Natural killer cell (primary cell): ENCODE data around the gene PDGFRB. TPM values are rescaled to one million over a fixed set of nuclear protein-coding genes. Genes with fewer than 3 reads are reported as not detected.

Experiments
- ATAC-seq, 3 donors: fragments of 150-1000 bp in 2 of 3; fragments of 200-7000 bp in 1 of 3; cut with Tn5 transposase; 1 replicate in 1 of 3; 2 replicates in 2 of 3; pipeline ENCODE4 v1.10.0; 2021; ENCODE audit warnings: mild to moderate bottlenecking in 2 of 3, moderate library complexity in 2 of 3
- DNase-seq, 2 donors: peaks; one replicate each; pipeline versions ENCODE4 v3.0.0 to v3.0.0-alpha.2; 2013 to 2021; ENCODE audit warnings: mixed read lengths in 1 of 2
- H3K27ac ChIP-seq: one replicate; pipeline ENCODE4 v1.5.1; 2013; ENCODE audit warnings: mild to moderate bottlenecking, low read length
- H3K27me3 ChIP-seq: one replicate; pipeline ENCODE4 v1.6.1; 2013; ENCODE audit warnings: low read length; ENCODE audit not compliant: control insufficient read depth, insufficient read depth
- H3K36me3 ChIP-seq: one replicate; pipeline ENCODE4 v1.6.1; 2013; ENCODE audit warnings: low read length; ENCODE audit not compliant: control insufficient read depth, insufficient read depth
- H3K4me1 ChIP-seq: one replicate; pipeline ENCODE4 v1.6.1; 2013; ENCODE audit warnings: low read length; ENCODE audit not compliant: control insufficient read depth, insufficient read depth
- H3K4me3 ChIP-seq: one replicate; pipeline ENCODE4 v1.5.1; 2013; ENCODE audit warnings: low read length
- H3K9me3 ChIP-seq: one replicate; pipeline ENCODE4 v1.6.1; 2013; ENCODE audit warnings: low read length; ENCODE audit not compliant: control insufficient read depth, insufficient read depth
- H3K27ac Mint-ChIP-seq, 2 donors: one replicate each; pipeline ENCODE4 v1.8.0; 2022; ENCODE audit warnings: mild to moderate bottlenecking in 2 of 2, mixed read lengths in 2 of 2, moderate library complexity in 1 of 2
- H3K27me3 Mint-ChIP-seq, 2 donors: one replicate each; pipeline ENCODE4 v1.8.0; 2022; ENCODE audit warnings: low read depth in 2 of 2, mixed read lengths in 2 of 2
- H3K36me3 Mint-ChIP-seq: one replicate; pipeline ENCODE4 v1.8.0; 2022; ENCODE audit warnings: mixed read lengths
- H3K4me1 Mint-ChIP-seq, 2 donors: one replicate each; pipeline ENCODE4 v1.8.0; 2022; ENCODE audit warnings: mixed read lengths in 2 of 2
- H3K4me3 Mint-ChIP-seq: one replicate; pipeline ENCODE4 v1.8.0; 2022; ENCODE audit warnings: mild to moderate bottlenecking, moderate library complexity, mixed read lengths
- H3K9me3 Mint-ChIP-seq, 2 donors: one replicate each; pipeline ENCODE4 v1.8.0; 2022; ENCODE audit warnings: mixed read lengths in 2 of 2
- WGBS: methylation state at CpG from one replicate; pipeline ENCODE4 v1.1.7; 2013; ENCODE audit warnings: missing lambda C conversion rate; ENCODE audit not compliant: insufficient coverage; 5-methylcytosine and 5-hydroxymethylcytosine counted together
- intact Hi-C: fragments of 100-400 bp; cut with micrococcal nuclease; formaldehyde crosslinking; loops from one replicate; pipeline ENCODE4 v1.14.2; 2022
- total RNA-seq, 4 donors: library from RNA; stranded (reverse); fragments of 120-200 nt in 1 of 4; gene quantifications; one replicate each; pipeline versions ENCODE4 v1.2.3 to v1.2.4, GENCODE V29; 2013 to 2022
- TF ChIP-seq, protein P1 (sequence below): fragments of 200-600 bp; IDR thresholded peaks from one replicate; pipeline ENCODE4 v1.8.0; 2022; ENCODE audit warnings: antibody characterized with exemption

PDGFRB gene
- 10 to 100 TPM; 44.8 to 93.1 (median 61.6) TPM for total RNA-seq
- total RNA-seq (2013) = 15.1 TPM

DNA sequence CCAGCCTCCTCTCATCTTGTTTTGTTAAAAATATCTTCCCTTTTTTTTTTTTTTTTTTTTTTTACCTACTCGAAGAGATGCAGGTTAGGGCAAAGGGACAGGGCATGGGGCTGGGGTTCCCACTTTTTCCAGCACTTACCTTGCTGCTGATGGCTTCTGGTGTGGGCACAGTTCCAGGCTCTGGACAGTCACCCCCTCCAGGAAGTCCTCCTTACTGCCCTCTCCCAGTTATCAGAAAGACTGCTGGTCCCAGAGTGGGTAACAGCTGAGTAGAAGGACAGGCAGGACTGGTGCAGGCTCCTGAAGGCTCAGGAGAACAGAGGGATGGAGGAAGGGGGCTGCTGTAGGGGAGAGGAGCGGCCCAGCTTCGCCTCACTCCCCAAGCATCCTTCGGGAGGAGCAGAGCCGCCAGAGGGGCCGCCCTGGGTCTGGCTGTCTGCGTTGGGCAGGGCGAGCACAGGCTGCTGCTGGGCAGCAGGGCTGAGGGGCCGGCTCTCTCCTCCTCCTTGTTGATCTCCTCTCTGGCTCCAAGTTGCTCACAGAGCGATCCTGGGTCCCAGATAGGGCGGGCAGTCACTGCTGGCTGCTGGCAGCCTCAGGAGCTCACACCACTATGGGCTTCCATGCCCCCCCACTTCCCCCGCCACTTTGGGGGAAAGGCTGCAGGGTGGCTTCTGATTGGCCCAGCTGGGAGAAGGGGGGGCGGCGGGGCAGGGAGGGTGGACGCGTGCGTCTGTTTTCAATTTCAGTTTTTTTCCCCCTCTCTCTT, at the start of gene PDGFRB:
PDGFRB (minus strand) TSS at position 588 of the 769 bp plus-strand sequence. CDS start 18,798 bp downstream, outside the sequence.
- Mint-ChIP-seq H3K27me3 (peaks cover 0 to 9% of the 10 kb centered on the region in 2 donors), H3K27ac (peak within 1 kb of the TSS; percentile 76 to 93), H3K9me3 (no peaks in the 10 kb centered on the region), H3K36me3 (no peaks in the 10 kb centered on the region), H3K4me3 (peak within 1 kb of the TSS; percentile 98), H3K4me1 (peaks cover 30 to 44% of the 10 kb centered on the region in 2 donors)
- intact Hi-C loops = no loop called here
- WGBS = 6% methylated on average over 11 of the region's 17 CpGs
- TF ChIP-seq, protein P1, sequence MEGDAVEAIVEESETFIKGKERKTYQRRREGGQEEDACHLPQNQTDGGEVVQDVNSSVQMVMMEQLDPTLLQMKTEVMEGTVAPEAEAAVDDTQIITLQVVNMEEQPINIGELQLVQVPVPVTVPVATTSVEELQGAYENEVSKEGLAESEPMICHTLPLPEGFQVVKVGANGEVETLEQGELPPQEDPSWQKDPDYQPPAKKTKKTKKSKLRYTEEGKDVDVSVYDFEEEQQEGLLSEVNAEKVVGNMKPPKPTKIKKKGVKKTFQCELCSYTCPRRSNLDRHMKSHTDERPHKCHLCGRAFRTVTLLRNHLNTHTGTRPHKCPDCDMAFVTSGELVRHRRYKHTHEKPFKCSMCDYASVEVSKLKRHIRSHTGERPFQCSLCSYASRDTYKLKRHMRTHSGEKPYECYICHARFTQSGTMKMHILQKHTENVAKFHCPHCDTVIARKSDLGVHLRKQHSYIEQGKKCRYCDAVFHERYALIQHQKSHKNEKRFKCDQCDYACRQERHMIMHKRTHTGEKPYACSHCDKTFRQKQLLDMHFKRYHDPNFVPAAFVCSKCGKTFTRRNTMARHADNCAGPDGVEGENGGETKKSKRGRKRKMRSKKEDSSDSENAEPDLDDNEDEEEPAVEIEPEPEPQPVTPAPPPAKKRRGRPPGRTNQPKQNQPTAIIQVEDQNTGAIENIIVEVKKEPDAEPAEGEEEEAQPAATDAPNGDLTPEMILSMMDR = no peak
- Histone ChIP-seq H3K4me1 (peaks cover 45% of the 10 kb centered on the region), H3K27me3 (no peaks in the 10 kb centered on the region), H3K9me3 (no peaks in the 10 kb centered on the region), H3K27ac (peak within 1 kb of the TSS; percentile 57), H3K36me3 (no peaks in the 10 kb centered on the region), H3K4me3 (peak within 1 kb of the TSS; percentile 56)
- ATAC-seq (peak; percentile 85 to 95 (median 94)), DNase-seq (peak; percentile 63 to 65)

DNA sequence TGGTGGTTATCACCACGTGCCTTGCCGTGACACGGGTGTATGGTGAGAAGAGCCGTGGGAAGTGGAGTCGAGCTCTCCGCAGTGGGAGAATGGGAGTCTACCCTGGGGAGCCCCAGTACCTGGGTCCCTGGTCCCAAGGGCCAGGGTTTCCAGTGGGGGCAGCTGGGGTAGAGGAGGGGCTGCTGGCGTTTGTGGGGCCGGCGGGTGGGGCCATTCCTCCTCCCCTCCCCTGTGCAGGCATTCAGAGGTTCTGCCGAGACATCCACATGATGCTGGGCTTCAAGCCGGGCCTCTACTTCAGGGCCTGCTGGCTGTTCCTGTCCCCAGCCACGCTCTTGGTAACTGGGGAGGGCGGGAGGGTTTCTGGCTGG, 48.9 kb upstream of the PDGFRB start:
- H3K4me3 ChIP-seq = no peak overlapping the region
- H3K27ac ChIP-seq = no peak overlapping the region
- no peaks in the 10 kb centered on the region for H3K36me3 ChIP-seq
- H3K27me3 ChIP-seq = peaks cover 13% of the 10 kb centered on the region
- no peak overlapping the region for H3K27ac Mint-ChIP-seq
- intact Hi-C loops = no loop called here
- peaks cover 18 to 20% of the 10 kb centered on the region in 2 donors for H3K4me1 Mint-ChIP-seq
- TF ChIP-seq, protein P1 = no peak
- H3K9me3 ChIP-seq = no peaks in the 10 kb centered on the region
- H3K27me3 Mint-ChIP-seq = peaks cover 19 to 35% of the 10 kb centered on the region in 2 donors
- H3K36me3 Mint-ChIP-seq = no peaks in the 10 kb centered on the region
- no peak overlapping the region for H3K4me3 Mint-ChIP-seq
- no peak for DNase-seq
- no peak for ATAC-seq
- peaks cover 15% of the 10 kb centered on the region for H3K4me1 ChIP-seq
- H3K9me3 Mint-ChIP-seq = no peaks in the 10 kb centered on the region
- WGBS = 95% methylated on average over 13 of the region's 13 CpGs

DNA sequence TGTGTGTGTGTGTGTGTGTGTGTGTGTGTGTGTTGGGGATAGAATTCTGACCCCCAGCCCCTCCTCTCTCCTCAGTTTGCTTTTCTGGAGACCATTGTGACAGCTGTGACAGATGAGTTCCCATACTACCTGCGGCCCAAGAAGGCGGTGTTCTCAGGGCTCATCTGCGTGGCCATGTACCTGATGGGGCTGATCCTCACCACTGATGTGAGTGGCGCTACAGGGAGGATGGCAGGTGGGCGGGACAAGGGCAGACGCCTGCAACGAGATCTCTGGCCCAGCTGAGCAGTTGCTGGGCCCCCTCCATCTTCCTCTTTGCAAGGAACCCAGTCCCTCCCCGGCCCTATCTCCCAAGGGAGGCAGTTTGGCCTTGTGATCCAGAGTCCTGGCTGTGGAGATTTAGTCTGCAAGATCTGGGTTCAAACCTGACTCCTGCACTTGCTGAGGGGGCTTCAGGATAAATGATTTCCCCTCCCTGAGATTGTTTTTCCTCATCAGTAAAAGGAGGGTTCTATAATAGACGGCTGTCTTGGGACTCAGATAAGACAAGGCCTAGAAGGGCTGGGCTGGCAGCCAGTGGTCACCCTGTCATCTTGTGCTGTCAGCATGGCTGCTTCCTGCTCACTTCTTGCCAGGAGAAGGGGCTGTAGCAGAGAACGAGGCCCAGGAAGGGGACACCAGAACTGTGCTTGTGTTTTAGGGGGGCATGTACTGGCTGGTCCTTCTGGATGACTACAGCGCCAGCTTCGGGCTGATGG, 48.4 kb upstream of the PDGFRB start:
- ATAC-seq (no peak), DNase-seq (no peak)
- Mint-ChIP-seq H3K27me3 (peaks cover 19 to 41% of the 10 kb centered on the region in 2 donors), H3K27ac (no peak overlapping the region), H3K9me3 (no peaks in the 10 kb centered on the region), H3K36me3 (no peaks in the 10 kb centered on the region), H3K4me1 (peaks cover 12 to 14% of the 10 kb centered on the region in 2 donors), H3K4me3 (no peak overlapping the region)
- TF ChIP-seq, protein P1 = no peak
- Histone ChIP-seq H3K9me3 (no peaks in the 10 kb centered on the region), H3K36me3 (no peaks in the 10 kb centered on the region), H3K27me3 (peaks cover 13% of the 10 kb centered on the region), H3K4me3 (no peak overlapping the region), H3K27ac (no peak overlapping the region), H3K4me1 (peaks cover 10% of the 10 kb centered on the region)
- 79% methylated on average over 12 of the region's 12 CpGs for WGBS
- intact Hi-C loops = no loop called here
